GM12878 (cell line): Measurements from ENCODE around the gene BCAS3. TPM values are rescaled to one million over a fixed set of nuclear protein-coding genes. Genes with fewer than 3 reads are reported as not detected.

Experiments used
- ATAC-seq: fragments of 200-7000 bp; cut with Tn5 transposase; 3 replicates; pipeline ENCODE4 v1.9.1; 2020; ENCODE audit warnings: mild to moderate bottlenecking, moderate library complexity
- BruUV-seq: library from RNA; stranded (reverse); fragments of 400-500 nt; replicated peaks from 2 replicates; lab custom pipeline; 2021; lab: Mats Ljungman, UMichigan
- CTCF ChIA-PET: fragments of 300-600 bp; sonication (Branson Sonifier 250); formaldehyde crosslinking; extraction: SDS; loops from one replicate; lab custom pipeline; 2021; ENCODE audit warnings: inconsistent platforms; lab: Yijun Ruan, JAX
- POLR2A ChIA-PET: fragments of 350-600 bp; formaldehyde crosslinking; extraction: SDS; loops from one replicate; lab custom pipeline; 2021; ENCODE audit warnings: inconsistent platforms; lab: Charles Lee
- RAD21 ChIA-PET: fragments of 300-600 bp; sonication (Branson Sonifier 250); formaldehyde crosslinking; loops from one replicate; lab custom pipeline; 2023; ENCODE audit warnings: antibody characterized with exemption; ENCODE audit not compliant: unreplicated experiment; lab: Charles Lee
- SMC1A ChIA-PET: fragments of 300-600 bp; sonication (Branson Sonifier 250); formaldehyde crosslinking; loops from one replicate; lab custom pipeline; 2023; ENCODE audit not compliant: unreplicated experiment, uncharacterized antibody; lab: Charles Lee
- DNase-seq: peaks from one replicate; pipeline ENCODE4 v3.0.0-alpha.2; 2011; ENCODE audit warnings: low read depth, low spot score
- FAIRE-seq: peaks from 3 replicates; lab custom pipeline; 2011; peaks lifted over from hg19 to GRCh38; lab: Jason Lieb, UNC
- H2AFZ ChIP-seq: 2 replicates; pipeline ENCODE4 v1.6.0; 2011; ENCODE audit warnings: low read depth, low read length, control low read depth; ENCODE audit not compliant: control insufficient read depth
- H3K27ac ChIP-seq: 2 replicates; pipeline ENCODE4 v1.5.1; 2011; ENCODE audit warnings: control low read depth; ENCODE audit not compliant: control insufficient read depth, insufficient read depth
- H3K27me3 ChIP-seq, 2 experiments: replicated peaks in 1 of 2; 2 replicates each; pipeline versions ENCODE4 v1.6.0 to v1.6.1; 2011; ENCODE audit warnings: low read length in 1 of 2; ENCODE audit not compliant: control insufficient read depth in 2 of 2, insufficient read depth in 2 of 2
- H3K36me3 ChIP-seq, 2 experiments: 2 replicates each; pipeline ENCODE4 v1.5.1; 2011; ENCODE audit warnings: low read length in 1 of 2; ENCODE audit not compliant: control insufficient read depth in 2 of 2, insufficient read depth in 2 of 2
- H3K4me1 ChIP-seq: 2 replicates; pipeline ENCODE4 v1.6.1; 2011; ENCODE audit warnings: mild to moderate bottlenecking, low read length, moderate library complexity, mixed read lengths; ENCODE audit not compliant: control insufficient read depth, insufficient read depth
- H3K4me2 ChIP-seq: 2 replicates; pipeline ENCODE4 v1.6.0; 2011; ENCODE audit warnings: control low read depth; ENCODE audit not compliant: control insufficient read depth, insufficient read depth
- H3K4me3 ChIP-seq: fragments of 200-600 bp; sonication (generic); 2 replicates; pipeline ENCODE4 v1.5.1; 2016
- H3K79me2 ChIP-seq: 2 replicates; pipeline ENCODE4 v1.6.0; 2011; ENCODE audit warnings: low read length; ENCODE audit not compliant: control insufficient read depth, insufficient read depth
- H3K9ac ChIP-seq: 2 replicates; pipeline ENCODE4 v1.8.0; 2011; ENCODE audit warnings: low read length, control low read depth, mixed read lengths; ENCODE audit not compliant: control insufficient read depth, insufficient read depth
- H3K9me3 ChIP-seq: replicated peaks from 3 replicates; pipeline ENCODE4 v1.5.1; 2011; ENCODE audit warnings: mild to moderate bottlenecking, low read length; ENCODE audit not compliant: control insufficient read depth, insufficient read depth
- H4K20me1 ChIP-seq: 2 replicates; pipeline ENCODE4 v1.6.0; 2011; ENCODE audit not compliant: control insufficient read depth, insufficient read depth
- BCLAF1 ChIP-seq: fragments of 450-650 bp; IDR thresholded peaks from 2 replicates; pipeline ENCODE4 v1.6.1; 2017; ENCODE audit warnings: antibody characterized with exemption, mild to moderate bottlenecking, moderate library complexity
- CTCF ChIP-seq, 3 experiments: IDR thresholded peaks in 2 of 3; conservative IDR thresholded peaks in 1 of 3; 2 replicates each; pipeline ENCODE4 v1.5.1; 2011; ENCODE audit warnings: low read depth in 3 of 3, low read length in 3 of 3, mild to moderate bottlenecking in 3 of 3, control low read depth in 2 of 3, moderate library complexity in 2 of 3, inconsistent platforms in 1 of 3, mixed read lengths in 1 of 3; ENCODE audit not compliant: control insufficient read depth in 2 of 3, insufficient read depth in 1 of 3; ENCODE audit errors: extremely low read depth in 1 of 3
- E2F4 ChIP-seq: IDR thresholded peaks from 2 replicates; pipeline ENCODE4 v1.6.1; 2012; ENCODE audit warnings: low read depth, low read length, improper control_type of control experiment
- EGR1 ChIP-seq, 2 experiments: IDR thresholded peaks; 1 replicate in 1 of 2; 2 replicates in 1 of 2; pipeline ENCODE4 v1.6.1; 2011 to 2012; ENCODE audit warnings: low read depth in 2 of 2, low read length in 2 of 2, borderline replicate concordance in 1 of 2, mild to moderate bottlenecking in 1 of 2, moderate library complexity in 1 of 2
- HSF1 ChIP-seq: fragments of 150-350 bp; IDR thresholded peaks from 2 replicates; pipeline ENCODE4 v1.6.1; 2014; ENCODE audit warnings: mild to moderate bottlenecking, low read depth, low read length
- LARP7 ChIP-seq: fragments of 450-650 bp; IDR thresholded peaks from 2 replicates; pipeline ENCODE4 v1.6.1; 2017; ENCODE audit warnings: mild to moderate bottlenecking
- POLR2AphosphoS2 ChIP-seq: IDR thresholded peaks from 2 replicates; pipeline ENCODE4 v1.6.1; 2011; ENCODE audit warnings: low read depth, mild to moderate bottlenecking, low read length, improper control_type of control experiment, moderate library complexity
- SIN3A ChIP-seq: IDR thresholded peaks from 2 replicates; pipeline ENCODE4 v1.6.1; 2012; ENCODE audit warnings: low read depth, low read length, improper control_type of control experiment
- SPI1 ChIP-seq: IDR thresholded peaks from 2 replicates; pipeline ENCODE4 v1.6.1; 2011; ENCODE audit warnings: low read depth, mild to moderate bottlenecking, low read length, moderate library complexity, borderline replicate concordance; ENCODE audit not compliant: insufficient read depth
- TCF3 ChIP-seq: IDR thresholded peaks from 2 replicates; pipeline ENCODE4 v1.6.1; 2012; ENCODE audit warnings: low read depth, mild to moderate bottlenecking, low read length, borderline replicate concordance; ENCODE audit not compliant: insufficient read depth
- ZNF687 ChIP-seq: fragments of 450-650 bp; IDR thresholded peaks from 2 replicates; pipeline ENCODE4 v1.6.1; 2017; ENCODE audit warnings: mild to moderate bottlenecking, moderate library complexity
- WGBS: methylation state at CpG from one replicate; pipeline ENCODE4 v1.1.6; 2016; ENCODE audit warnings: low lambda C conversion rate; ENCODE audit not compliant: insufficient replicate concordance, insufficient coverage; ENCODE audit errors: missing lambda C conversion rate; 5-methylcytosine and 5-hydroxymethylcytosine counted together
- in situ Hi-C: fragments of 300-500 bp; cut with MboI; formaldehyde crosslinking; loops from 9 replicates; pipeline ENCODE4 v1.14.3; 2018; ENCODE audit warnings: mixed read lengths
- intact Hi-C: fragments of 100-400 bp; cut with micrococcal nuclease; formaldehyde crosslinking; loops from one replicate; pipeline ENCODE4 v1.14.2; 2022; ENCODE audit not compliant: unreplicated experiment
- polyA plus RNA-seq, 11 experiments: library from polyadenylated mRNA; depleted of rRNA in 4 of 11; unstranded in 6 of 11; stranded (reverse) in 5 of 11; fragments of >200 nt; fragmentation: Nextera tagmentation in 4 of 11; fragmentation: Illumina TruSeq in 1 of 11; extraction: Ambion mirVana in 4 of 11; extraction: Trizol in 1 of 11; gene quantifications; 1 replicate in 1 of 11; 2 replicates in 10 of 11; pipeline versions ENCODE4 v1.2.1 to v1.2.3, GENCODE V29; 2011 to 2016; ENCODE audit warnings: inconsistent platforms in 2 of 11, missing spikeins in 2 of 11, low read depth in 1 of 11
- total RNA-seq, 4 experiments: library from RNA; depleted of rRNA in 3 of 4; stranded (reverse); fragments of >200 nt in 3 of 4; fragmentation: Illumina TruSeq in 1 of 4; extraction: Trizol in 1 of 4; gene quantifications; 2 replicates each; pipeline versions ENCODE4 v1.2.1 to v1.2.3, GENCODE V29; 2013 to 2021

Gene BCAS3
- total and polyA plus RNA-seq, 10 of the 15 experiments (the other 5 are each of a cell fraction or from before 2014, with no cell fraction given) = 2.1 to 11.0 (median 6.6) TPM

GRCh38 chr17:61122326-61122913 lies 444.8 kb downstream of the BCAS3 start:
- in situ Hi-C loops (no loop called here), intact Hi-C loops (no loop called here)
- H2AFZ ChIP-seq = no peak overlapping the region
- FAIRE-seq = no peak
- 68% methylated on average over 2 of the region's 2 CpGs for WGBS
- ChIA-PET SMC1A (no interaction called here), RAD21 (no interaction called here), POLR2A (no interaction called here), CTCF (no interaction called here)
- no TSS peak for BruUV-seq
- H3K9ac ChIP-seq = no peak overlapping the region
- no peak overlapping the region for H3K4me2 ChIP-seq
- no peaks in the 10 kb centered on the region for H3K9me3 ChIP-seq
- no peak for ATAC-seq
- no peaks in the 10 kb centered on the region for H3K79me2 ChIP-seq
- H3K27ac ChIP-seq = no peak overlapping the region
- H3K27me3 ChIP-seq = no peaks in the 10 kb centered on the region
- no peaks in the 10 kb centered on the region for H4K20me1 ChIP-seq
- H3K4me1 ChIP-seq = no peaks in the 10 kb centered on the region
- no peak for DNase-seq
- no peak overlapping the region for H3K4me3 ChIP-seq
- no peaks in the 10 kb centered on the region for H3K36me3 ChIP-seq
- TF ChIP-seq BCLAF1 (no peak), EGR1 (IDR thresholded peaks at IDR 0.05; ENCODE audit: borderline replicate concordance in 1 of 2, low read depth in 2 of 2, low read length in 2 of 2) (no peak), POLR2AphosphoS2 (no peak), HSF1 (no peak), E2F4 (no peak), SIN3A (no peak), CTCF (IDR thresholded peaks at IDR 0.05 in 2 of 3, conservative IDR thresholded peaks at IDR 0.05 in 1 of 3; ENCODE audit: control insufficient read depth in 2 of 3, extremely low read depth in 1 of 3, insufficient read depth in 1 of 3, low read depth in 3 of 3, low read length in 3 of 3) (no peak), SPI1 (no peak), ZNF687 (no peak), TCF3 (no peak), LARP7 (no peak)
